Raji (cell line): Measurements from ENCODE around the gene CLIC2.
"Not testable (repeated sequence)": the region's sequence is repeated elsewhere in the genome, so short reads cannot be mapped to it uniquely, and the experiment has no call there.

Source experiments
- POLR2A ChIP-seq: IDR thresholded peaks from 2 replicates; pipeline ENCODE4 v1.6.1; 2011; ENCODE audit warnings: low read depth, low read length, control low read depth; ENCODE audit not compliant: insufficient read depth

CLIC2 gene

DNA sequence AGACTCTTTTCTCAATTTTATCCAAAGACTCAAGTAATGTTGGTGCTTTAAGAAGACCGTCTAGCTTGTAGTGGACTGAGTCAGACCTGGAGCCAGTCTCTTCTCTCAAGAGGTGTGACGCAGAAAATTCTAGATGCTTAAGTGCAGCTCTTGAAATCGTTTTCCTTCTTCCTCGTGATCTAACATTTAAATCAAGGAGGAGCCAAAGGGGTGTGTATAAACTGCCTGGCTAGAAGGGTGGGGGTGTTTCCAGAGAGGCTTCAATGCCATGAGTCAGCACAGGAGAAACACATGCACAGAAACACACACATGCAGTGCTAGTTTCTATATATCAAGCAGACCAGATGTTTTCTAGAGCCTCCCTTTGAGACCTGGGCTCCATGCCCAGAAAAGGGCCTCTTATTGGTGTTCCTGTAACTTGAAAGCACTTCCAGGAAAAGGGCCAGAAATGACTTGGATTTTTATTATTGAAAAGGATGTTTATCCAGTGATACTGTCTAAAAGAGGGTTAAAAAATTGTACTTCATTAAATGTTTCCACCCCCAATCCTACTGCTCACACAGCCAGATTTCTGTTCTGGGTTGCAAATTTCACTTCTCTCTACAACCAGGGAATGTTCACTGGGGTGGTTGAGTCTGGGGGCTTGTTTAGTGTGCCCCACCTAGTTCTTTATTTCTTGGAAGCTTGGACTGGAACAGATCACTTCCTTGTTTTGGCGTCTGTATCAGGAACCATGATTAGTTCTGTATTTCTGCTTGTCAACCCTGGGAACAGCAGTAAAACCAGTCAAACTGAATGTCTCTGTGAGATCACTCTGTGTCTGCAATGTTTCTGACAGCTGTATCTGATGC, at the start of gene CLIC2:
Gene CLIC2, minus strand, starts transcription at position 129 of the 851 bp plus-strand sequence. CDS start 187 bp downstream, outside the sequence.
- TF ChIP-seq POLR2A = no peak

DNA sequence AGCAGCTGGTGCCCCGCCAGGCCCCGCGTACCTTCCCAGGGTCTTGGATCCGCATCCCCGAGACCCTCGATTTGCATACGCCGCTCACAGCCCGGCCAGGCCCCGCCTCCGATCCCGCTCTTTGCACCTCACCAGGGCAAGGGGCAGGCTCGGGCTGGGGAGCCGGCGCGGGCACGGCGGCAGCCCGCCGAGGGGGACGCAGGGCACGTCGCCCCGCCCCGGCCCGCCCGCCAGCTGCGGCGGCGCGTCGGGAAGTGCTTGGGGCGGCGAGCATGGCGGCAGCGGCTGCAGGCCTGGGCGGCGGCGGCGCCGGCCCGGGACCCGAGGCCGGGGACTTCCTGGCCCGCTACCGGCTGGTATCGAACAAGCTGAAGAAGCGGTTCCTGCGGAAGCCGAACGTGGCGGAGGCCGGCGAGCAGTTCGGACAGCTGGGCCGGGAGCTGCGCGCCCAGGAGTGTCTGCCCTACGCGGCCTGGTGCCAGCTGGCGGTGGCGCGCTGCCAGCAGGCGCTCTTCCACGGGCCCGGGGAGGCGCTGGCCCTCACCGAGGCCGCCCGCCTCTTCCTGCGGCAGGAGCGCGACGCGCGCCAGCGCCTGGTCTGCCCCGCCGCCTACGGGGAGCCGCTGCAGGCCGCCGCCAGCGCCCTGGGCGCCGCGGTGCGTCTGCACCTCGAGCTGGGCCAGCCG, 47.6 kb upstream of the CLIC2 start, which contains the start of gene F8A2:
Gene F8A2, plus strand, starts transcription at position 253 of the 686 bp plus-strand sequence. Its CDS starts 20 bp downstream, at position 273.
- not testable (repeated sequence) for TF ChIP-seq POLR2A

DNA sequence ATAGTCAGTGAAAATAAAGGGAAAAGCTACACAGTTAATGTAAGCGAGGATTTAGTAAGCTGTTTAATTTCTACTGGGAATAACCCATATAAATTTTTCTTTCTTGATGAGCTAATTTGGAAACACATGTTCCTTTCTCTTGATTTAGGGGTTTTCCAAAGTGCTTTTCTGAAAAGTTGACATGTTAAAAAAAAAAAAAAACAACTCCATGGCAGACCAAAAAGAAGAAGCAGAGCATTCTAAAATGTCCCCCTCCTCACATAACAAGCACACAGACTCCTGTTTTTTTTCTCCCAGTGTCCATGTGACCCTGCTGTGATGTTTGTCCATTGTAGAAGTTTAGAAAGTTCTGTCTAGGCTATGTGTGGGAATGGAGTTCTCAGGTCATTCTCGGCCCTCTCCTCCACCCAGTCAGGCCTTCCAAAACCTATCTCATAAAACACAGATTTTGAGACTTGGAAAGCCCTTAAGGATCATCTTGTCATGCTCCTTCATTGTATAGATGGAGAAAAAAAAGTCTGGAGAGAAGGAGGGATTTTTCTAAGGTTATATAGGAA, 792 bp downstream of the CLIC2 start:
- TF ChIP-seq POLR2A = no peak

DNA sequence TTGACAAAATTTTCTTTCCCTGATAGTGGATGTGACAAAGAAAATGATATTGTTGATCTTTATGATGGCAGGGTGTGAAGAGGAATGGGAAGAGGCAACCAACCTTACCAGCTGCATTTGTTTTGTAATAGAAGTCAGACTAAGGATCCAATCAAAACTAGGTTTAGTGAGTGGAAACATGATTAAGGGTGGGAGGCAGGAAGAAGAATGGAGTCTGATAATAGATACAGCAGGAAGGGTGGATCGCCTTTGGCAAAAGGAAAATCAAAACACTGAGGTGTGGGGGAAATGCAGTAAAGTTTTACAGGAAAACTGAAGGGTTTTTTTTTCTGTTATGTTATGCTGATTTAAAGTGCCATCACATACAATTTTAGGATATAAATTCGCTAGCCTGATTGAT, 3.4 kb downstream of the CLIC2 start:
- no peak for TF ChIP-seq POLR2A

DNA sequence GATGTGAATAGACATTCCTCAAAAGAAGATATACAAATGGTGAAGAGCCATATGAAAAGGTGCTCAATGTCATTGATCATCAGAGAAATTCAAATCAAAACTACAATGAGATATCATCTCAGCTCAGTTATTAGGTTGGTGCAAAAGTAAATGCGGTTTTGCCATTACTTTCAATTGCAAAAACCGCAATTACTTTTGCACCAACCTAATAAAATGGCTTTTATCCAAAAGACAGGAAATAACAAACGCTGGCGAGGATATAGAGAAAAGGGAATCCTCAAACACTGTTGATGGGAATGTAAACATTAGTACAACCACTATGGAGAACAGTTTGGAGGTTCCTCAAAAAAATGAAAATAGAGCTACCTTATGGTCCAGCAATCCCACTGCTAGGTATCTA, 5.1 kb downstream of the CLIC2 start:
- TF ChIP-seq POLR2A = no peak

DNA sequence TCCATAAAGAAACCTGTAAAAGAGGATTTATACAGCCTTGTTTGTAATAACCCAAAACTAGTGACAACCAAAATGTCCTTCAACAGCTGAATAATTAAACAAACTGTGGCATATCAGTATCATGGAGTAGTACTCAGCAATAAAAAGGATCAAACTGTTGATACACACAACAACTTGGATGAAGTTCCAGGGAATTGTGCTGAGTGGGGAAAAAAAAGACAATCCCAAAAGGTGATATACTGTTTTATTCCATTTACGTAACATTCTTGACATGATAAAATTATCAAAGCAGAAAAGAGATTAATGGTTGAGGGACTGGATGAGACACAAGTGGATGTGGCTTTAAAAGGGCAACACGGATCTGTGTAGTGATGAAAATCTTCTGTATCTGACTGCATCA, 7.8 kb downstream of the CLIC2 start:
- TF ChIP-seq POLR2A = no peak

DNA sequence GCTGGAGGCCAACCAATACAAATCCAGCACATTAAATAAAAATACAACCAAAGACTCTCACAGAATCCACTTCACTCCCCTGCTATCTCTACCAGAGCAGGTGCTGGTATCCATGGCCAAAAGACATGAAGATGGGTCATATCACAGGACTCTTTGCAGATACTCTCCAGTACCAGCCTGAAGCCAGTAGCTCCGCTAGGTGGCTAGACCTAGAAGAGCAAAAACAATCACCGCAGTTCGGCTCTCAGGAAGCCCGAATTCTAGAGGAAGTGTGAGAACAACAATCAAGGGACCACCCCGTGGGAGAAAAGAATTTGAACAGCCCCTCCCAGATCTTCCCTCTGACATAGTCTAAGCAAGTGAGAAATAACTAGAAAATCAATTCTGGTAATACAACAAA, 20.2 kb downstream of the CLIC2 start:
- TF ChIP-seq POLR2A = no peak

DNA sequence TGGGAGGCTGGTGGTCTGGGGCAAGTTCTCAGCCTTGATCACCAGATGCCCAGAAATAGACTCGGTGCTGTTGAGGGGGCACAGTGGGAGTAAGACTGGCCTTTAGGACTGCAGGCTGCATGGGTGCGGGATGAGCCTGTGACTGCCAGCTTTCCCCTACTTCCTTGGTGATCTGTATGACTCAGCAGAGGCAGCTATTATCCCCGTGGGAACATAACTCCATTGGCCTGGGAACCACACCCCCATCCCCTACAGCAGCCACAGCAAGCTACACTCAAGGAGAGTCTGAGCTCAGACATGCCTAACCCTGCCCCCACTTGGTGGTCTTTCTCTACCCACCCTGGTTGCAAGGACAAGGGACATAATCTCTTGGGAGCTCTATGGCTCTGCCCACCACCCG, 20.6 kb downstream of the CLIC2 start:
- TF ChIP-seq POLR2A = no peak

DNA sequence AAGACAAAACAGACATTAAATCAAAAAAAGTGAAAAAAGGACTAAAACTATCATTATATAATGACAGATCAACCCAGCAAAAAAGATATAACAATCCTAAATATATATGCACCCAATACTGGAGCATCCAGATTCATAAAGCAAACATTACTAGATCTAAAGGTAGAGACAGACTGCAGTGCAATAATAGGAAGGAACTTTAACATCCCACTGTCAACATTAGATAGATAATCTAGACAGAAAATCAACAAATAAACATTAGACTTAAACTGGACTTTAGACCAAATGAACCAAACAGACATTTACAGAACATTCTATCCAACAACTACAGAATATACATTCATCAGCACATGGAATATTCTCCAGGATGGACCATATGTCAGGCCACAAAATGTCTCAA, 40.6 kb downstream of the CLIC2 start:
- no peak for TF ChIP-seq POLR2A

DNA sequence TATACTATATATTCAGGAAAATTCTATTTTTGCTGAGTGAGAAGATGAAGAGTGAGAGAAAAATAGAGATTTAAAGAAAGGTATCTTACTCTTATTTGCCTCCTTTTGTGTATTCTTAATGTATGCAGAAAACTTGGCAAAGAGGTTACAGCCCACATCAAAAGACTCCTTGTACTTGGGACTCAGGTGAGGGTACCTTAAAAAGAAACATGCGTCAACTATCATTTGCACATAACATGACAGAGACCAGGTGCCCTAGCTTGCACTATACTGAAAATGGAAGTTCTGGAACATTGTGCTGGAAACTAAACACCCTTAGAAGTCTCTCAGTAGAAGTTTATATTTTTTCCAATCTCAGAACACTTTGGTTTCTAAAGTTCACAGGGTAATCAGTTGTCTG, 54.5 kb downstream of the CLIC2 start:
- no peak for TF ChIP-seq POLR2A

DNA sequence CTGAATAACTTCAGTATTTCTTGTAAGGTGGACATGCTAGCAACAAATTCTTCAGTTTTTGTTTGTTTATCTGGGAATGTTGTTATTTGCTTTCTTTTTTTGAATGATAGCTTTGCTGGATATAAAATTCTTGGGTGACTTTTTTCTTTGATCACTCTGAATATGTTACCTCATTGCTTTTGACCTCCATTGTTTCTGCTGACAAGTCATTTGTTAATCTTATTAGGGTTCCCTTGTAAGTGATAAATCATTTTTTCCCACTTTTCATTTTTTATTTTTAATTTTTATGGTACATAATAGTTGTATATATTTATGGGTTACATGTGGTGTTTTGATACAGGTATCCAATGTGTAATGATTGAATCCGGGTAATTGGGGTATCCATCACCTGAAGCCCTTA, 63.4 kb downstream of the CLIC2 start:
- no peak for TF ChIP-seq POLR2A

DNA sequence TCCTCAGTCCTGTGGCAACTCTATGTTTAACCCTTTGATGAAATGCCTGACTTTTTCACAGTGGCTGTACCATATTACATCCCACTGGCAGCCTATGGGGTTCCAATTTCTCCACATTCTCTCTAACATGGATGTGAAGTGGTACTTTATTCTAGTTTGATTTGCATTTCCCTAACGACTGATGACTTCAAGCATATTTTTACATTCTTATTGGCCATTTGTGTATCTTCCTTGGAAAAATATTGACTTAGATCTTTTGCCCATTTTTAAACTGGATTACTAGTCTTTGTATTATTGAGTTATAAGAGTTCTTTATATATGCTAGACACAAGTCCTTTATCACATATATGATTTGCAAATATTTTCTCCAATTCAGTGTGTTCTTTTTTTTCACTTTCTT, 68.0 kb downstream of the CLIC2 start:
- no peak for TF ChIP-seq POLR2A

DNA sequence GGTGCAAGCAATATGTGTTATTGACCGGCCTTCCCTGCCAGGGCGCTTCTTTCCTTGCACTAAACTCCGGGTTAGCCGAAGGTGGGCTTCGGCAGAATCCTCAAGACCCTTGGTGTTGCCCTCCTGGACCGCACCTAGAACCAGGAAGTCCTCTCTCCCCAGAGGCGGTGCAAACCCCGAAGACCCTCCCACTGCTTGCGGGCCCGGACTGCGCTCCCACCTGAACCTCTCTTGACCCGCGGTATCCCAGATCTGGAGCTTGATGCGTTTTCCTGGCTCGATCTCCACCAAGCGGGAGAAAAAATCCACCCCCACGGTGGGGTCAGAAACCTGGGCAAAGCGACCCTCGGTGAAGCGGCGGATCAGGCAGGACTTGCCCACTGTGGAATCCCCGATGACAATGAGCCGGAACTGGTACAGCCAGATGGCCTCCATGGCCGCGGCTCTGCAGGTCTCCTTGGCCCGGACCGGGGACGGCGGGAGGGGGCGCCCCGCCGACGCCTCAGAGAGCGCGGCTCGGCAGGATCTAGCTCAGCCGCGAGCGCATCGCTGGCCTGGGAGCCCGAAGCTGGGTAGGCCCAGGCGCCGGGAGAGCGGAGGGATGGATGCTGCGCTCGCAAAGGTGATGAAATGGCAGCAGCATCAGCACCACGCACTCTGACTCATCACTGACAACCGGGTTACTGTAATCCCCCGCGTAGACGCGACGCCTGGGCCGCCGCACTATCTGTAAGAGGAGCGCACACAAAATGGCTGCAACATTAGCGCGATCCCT, 70.4 kb downstream of the CLIC2 start, which contains the start of gene RAB39B:
Gene RAB39B, minus strand, starts transcription at position 638 of the 775 bp plus-strand sequence. Its CDS starts 203 bp downstream, at position 435.
- TF ChIP-seq POLR2A = peak; percentile 68

DNA sequence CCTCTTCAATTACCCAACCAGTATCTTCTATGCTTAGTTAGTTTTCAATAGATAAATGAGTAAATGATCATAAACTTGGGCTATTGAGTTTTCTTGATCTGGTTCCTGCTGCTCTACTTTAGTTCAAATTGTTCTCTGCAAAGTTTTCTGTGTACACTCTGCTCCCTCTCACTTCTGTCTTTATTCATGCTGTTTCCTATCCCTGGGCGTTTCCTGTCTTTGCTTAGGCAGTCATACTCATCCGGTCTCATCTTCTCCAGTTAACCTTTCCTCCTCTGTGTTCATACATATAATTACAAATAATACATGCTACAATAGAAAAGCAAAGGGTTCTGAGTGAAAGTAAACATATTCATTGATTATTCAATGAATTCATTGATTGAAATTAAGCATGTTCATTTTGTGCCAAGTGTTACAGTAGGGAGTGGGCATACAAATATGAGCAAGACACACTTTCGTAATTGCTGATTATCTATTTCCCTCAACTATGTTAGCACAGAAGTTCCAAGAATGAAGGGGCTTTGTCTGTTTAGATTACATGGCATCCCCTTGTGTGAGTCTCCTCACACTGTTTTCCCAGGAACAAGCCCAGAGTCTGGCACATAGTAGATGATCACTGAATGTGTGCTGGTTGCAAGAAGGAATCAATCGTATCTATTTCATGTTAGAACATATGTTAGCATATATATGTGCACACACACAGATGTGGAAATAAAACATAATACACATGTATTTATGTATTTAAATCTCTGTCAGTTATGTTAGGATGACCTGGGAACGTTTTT, 71.3 kb downstream of the CLIC2 start:
- TF ChIP-seq POLR2A = no peak
